T-helper 17 cell (primary cell): ENCODE data around the gene ZC3H13. TPM values are rescaled to one million over a fixed set of nuclear protein-coding genes. Genes with fewer than 3 reads are reported as not detected.
A peak's percentile ranks its signal among the peaks of the same experiment; 100 is the strongest.
"Not testable (repeated sequence)": the region's sequence is repeated elsewhere in the genome, so short reads cannot be mapped to it uniquely, and the experiment has no call there.

Experiments used
- ATAC-seq: fragments of 150-1000 bp; cut with Tn5 transposase; 2 replicates; pipeline ENCODE4 v1.10.0; 2021; ENCODE audit warnings: mild to moderate bottlenecking, moderate library complexity
- DNase-seq, 3 donors: peaks; one replicate each; pipeline versions ENCODE4 v3.0.0 to v3.0.0-alpha.2; 2020 to 2021
- H3K9me3 ChIP-seq: one replicate; pipeline ENCODE4 v1.7.0; 2013; ENCODE audit warnings: low read length, mild to moderate bottlenecking; ENCODE audit not compliant: control insufficient read depth, poor library complexity, severe bottlenecking
- H3K27ac Mint-ChIP-seq: one replicate; pipeline ENCODE4 v1.8.0; 2022; ENCODE audit warnings: mild to moderate bottlenecking, moderate library complexity, mixed read lengths
- H3K27me3 Mint-ChIP-seq: one replicate; pipeline ENCODE4 v1.8.0; 2022; ENCODE audit warnings: mixed read lengths
- H3K36me3 Mint-ChIP-seq: one replicate; pipeline ENCODE4 v1.8.0; 2022; ENCODE audit warnings: low read depth, mixed read lengths
- H3K4me1 Mint-ChIP-seq: one replicate; pipeline ENCODE4 v1.8.0; 2022; ENCODE audit warnings: mild to moderate bottlenecking, mixed read lengths
- H3K4me3 Mint-ChIP-seq: one replicate; pipeline ENCODE4 v1.8.0; 2022; ENCODE audit warnings: mild to moderate bottlenecking, moderate library complexity, mixed read lengths
- total RNA-seq, 4 donors: library from RNA in 2 of 4; stranded (reverse) in 2 of 4; gene quantifications; one replicate each; pipeline ENCODE4 v1.2.3 and lab custom pipeline; 2022 to 2026

The ZC3H13 gene
- total RNA-seq, 2 donors from 2014 or later, result 46.5 to 48.6 TPM

DNA sequence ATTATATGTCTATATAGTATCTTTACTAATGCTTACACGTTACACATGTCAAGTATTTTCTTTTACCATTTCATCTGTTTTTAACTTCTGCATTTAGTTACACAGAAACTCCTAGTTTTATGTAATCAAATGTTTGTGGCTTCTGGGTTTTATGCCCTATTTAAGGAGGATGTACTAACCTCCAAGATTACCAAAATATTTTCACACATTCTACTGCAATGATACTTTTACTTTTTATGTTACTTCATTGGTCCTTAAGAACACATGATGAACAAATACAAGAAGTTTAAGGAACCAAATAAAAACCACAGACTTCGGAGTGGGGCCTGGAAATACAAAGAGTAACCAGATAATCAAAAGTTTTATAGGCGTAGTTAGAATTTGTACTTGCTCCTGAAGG, 37.2 kb downstream of the ZC3H13 start:
- DNase-seq (no peak), ATAC-seq (no peak)
- Mint-ChIP-seq H3K27me3 (no peaks in the 10 kb centered on the region), H3K4me1 (peaks cover 15% of the 10 kb centered on the region), H3K36me3 (peaks cover 19% of the 10 kb centered on the region), H3K27ac (peak overlapping the region; percentile 67), H3K4me3 (no peak overlapping the region)
- H3K9me3 ChIP-seq, result no peaks in the 10 kb centered on the region

- Mint-ChIP-seq H3K36me3 (peaks cover 16% of the 10 kb centered on the region), H3K4me3 (no peak overlapping the region), H3K27me3 (no peaks in the 10 kb centered on the region), H3K4me1 (peaks cover 11% of the 10 kb centered on the region), H3K27ac (no peak overlapping the region)
- H3K9me3 ChIP-seq, result no peaks in the 10 kb centered on the region
- no peak for ATAC-seq
- DNase-seq, result no peak
These were observed 40.1 kb downstream of the ZC3H13 start for GRCh38 chr13:46012404-46012803.

DNA sequence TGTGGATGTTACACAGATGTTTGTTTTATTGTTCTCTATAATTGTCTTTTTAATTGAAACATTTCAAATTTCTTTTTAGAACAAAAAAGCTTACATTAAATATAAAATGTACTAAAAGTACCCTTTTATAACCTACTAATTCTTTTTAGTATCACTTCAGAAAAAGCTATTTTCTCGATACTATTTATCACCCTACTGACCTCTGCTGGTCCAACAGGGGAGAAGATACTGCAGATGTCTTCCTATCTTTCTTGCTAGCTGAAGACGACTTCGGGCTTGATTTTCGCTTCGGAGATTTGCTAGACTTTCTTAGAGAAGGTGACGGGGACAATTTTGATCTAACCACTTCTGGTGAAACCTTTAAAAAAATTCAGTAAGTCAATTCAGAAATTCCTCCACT, 42.4 kb downstream of the ZC3H13 start:
- no peak for ATAC-seq
- no peaks in the 10 kb centered on the region for H3K9me3 ChIP-seq
- Mint-ChIP-seq H3K4me1 (peaks cover 5% of the 10 kb centered on the region), H3K4me3 (no peak overlapping the region), H3K27ac (no peak overlapping the region), H3K36me3 (peaks cover 6% of the 10 kb centered on the region), H3K27me3 (no peaks in the 10 kb centered on the region)
- DNase-seq, result no peak

GRCh38 chr13:46008631-46009030, 43.9 kb downstream of the ZC3H13 start:
- H3K27me3 Mint-ChIP-seq, result no peaks in the 10 kb centered on the region
- DNase-seq (no peak), ATAC-seq (no peak)
- no peak overlapping the region for H3K27ac Mint-ChIP-seq
- H3K4me1 Mint-ChIP-seq, result peaks cover 3% of the 10 kb centered on the region
- no peaks in the 10 kb centered on the region for H3K9me3 ChIP-seq
- H3K36me3 Mint-ChIP-seq, result peaks cover 3% of the 10 kb centered on the region
- no peak overlapping the region for H3K4me3 Mint-ChIP-seq

DNA sequence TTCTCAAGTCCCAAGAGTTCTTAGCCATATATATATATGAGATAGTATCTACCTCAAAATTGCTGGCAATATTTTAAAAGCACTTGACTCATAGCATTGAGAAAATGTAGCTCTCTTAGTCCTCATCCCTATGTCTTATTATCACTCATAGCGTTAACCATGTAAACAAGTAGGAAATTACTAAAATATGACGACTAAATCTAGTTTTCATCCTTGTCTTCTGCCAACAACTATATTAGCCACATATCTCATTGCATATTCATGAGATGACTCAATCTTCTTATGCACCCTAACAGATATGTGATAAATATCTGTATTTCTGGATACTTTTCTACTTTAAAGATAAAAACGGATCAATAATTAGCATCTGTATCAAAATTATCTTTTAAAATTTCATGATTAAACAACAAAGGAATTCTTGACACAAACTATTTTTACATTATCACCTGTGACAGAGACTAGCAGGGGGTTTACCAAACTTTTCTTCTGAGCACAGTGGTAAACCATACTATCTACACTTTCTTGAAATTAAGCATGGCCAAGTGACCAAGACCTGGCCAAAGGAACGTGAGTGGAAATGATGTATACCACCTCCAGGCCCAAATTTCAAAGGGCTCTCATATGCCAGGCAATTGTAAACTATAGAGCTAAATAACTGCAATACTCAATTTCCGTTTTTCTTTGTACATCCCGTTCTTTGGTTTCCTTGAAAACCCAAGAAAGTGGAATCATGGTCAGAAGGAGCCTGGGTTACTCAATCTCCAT, 45.7 kb downstream of the ZC3H13 start:
- Mint-ChIP-seq H3K4me1 (no peaks in the 10 kb centered on the region), H3K36me3 (peaks cover 3% of the 10 kb centered on the region), H3K27me3 (no peaks in the 10 kb centered on the region), H3K4me3 (no peak overlapping the region), H3K27ac (no peak overlapping the region)
- no peaks in the 10 kb centered on the region for H3K9me3 ChIP-seq
- ATAC-seq (no peak), DNase-seq (no peak)

DNA sequence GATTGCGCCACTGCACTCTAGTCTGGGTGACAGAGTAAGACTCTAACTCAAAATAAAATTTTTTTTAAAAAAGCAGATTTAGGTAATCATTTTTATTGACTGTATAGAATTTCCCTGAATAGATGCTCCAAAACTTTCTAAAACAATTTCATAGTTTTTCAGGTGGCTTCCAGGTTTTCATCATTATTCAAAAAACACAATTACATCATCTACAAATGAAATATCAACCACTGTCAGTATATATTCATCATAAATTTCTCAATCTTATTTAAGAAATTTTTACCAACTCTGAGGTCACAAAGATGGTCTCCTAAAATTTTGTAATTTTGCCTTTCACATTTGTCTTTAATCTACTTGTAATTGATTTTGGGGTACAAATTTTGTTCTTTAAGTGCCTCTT, 48.1 kb downstream of the ZC3H13 start:
- Mint-ChIP-seq H3K4me3 (no peak overlapping the region), H3K4me1 (peaks cover 2% of the 10 kb centered on the region), H3K27ac (no peak overlapping the region), H3K27me3 (no peaks in the 10 kb centered on the region), H3K36me3 (peaks cover 10% of the 10 kb centered on the region)
- no peak for DNase-seq
- no peaks in the 10 kb centered on the region for H3K9me3 ChIP-seq
- ATAC-seq, result no peak

DNA sequence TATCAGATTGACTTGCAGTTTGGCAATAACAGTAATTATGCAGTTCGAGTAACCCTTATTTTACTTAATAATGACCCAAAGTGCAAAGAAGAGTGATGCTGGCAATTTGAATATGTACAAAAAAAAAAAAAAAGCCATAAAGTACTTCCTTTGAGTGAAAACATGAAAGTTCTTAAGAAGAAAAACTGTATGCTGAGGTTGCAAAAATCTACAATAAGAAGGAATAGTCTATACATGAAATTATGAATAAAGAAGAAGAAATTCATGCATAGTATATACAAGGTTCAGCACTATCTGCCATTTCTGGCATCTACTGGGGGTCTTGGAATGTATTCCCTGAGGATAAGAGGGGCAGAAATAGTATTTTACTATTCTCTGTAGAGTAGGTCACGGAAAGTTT, 55.9 kb downstream of the ZC3H13 start:
- no peak for DNase-seq
- no peak overlapping the region for H3K4me3 Mint-ChIP-seq
- H3K27ac Mint-ChIP-seq, result no peak overlapping the region
- H3K4me1 Mint-ChIP-seq, result peaks cover 12% of the 10 kb centered on the region
- no peaks in the 10 kb centered on the region for H3K9me3 ChIP-seq
- H3K36me3 Mint-ChIP-seq, result peaks cover 10% of the 10 kb centered on the region
- no peak for ATAC-seq
- H3K27me3 Mint-ChIP-seq, result no peaks in the 10 kb centered on the region

DNA sequence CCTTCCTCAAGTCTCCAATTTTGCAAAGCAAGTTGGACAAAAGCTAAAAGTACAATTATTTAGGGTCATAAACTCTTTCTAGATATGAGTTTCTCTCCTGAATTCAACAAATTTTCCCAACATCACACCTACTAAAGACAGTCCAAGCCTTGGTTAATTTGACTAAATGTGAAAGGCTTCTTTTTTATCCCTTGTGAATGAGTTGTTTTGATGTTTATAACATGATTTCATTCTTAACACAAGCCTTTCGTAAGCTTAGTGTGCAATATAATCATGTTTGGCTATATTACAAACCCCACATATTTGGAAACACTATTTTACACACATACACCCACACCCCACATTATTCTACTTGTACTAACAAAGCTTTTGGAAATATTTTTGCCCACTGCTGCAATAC, 57.3 kb downstream of the ZC3H13 start:
- Mint-ChIP-seq H3K27ac (no peak overlapping the region), H3K4me3 (no peak overlapping the region), H3K27me3 (no peaks in the 10 kb centered on the region), H3K36me3 (peaks cover 5% of the 10 kb centered on the region), H3K4me1 (peaks cover 11% of the 10 kb centered on the region)
- no peak for ATAC-seq
- H3K9me3 ChIP-seq, result no peaks in the 10 kb centered on the region
- DNase-seq, result no peak

DNA sequence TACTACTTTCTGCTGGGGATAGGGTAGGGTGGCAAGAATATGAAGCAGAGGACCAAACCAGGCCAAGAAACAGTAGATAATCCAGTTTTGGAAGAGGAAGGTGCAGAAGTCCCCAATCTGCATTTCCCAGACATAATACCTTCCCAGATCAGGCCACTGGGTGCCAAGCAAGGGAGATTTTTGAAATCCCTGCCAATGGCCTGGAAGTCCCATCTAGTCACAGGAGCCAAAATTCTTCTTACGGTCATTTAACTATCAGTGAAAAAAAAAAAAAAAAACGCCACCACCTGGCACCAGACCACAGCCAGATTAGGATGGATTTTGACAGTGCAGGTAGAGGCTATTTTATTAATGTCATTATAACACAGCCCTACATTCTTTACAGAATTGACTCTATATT, 57.8 kb downstream of the ZC3H13 start:
- Mint-ChIP-seq H3K4me3 (no peak overlapping the region), H3K27ac (peak overlapping the region; percentile 8), H3K36me3 (peaks cover 4% of the 10 kb centered on the region), H3K27me3 (no peaks in the 10 kb centered on the region), H3K4me1 (peaks cover 10% of the 10 kb centered on the region)
- H3K9me3 ChIP-seq, result no peaks in the 10 kb centered on the region
- no peak for DNase-seq
- ATAC-seq, result no peak

- Mint-ChIP-seq H3K36me3 (peaks cover 20% of the 10 kb centered on the region), H3K27ac (no peak overlapping the region), H3K27me3 (no peaks in the 10 kb centered on the region), H3K4me1 (peaks cover 15% of the 10 kb centered on the region), H3K4me3 (no peak overlapping the region)
- no peaks in the 10 kb centered on the region for H3K9me3 ChIP-seq
- ATAC-seq (no peak), DNase-seq (no peak)
These were observed 62.9 kb downstream of the ZC3H13 start for GRCh38 chr13:45989607-45990006.

DNA sequence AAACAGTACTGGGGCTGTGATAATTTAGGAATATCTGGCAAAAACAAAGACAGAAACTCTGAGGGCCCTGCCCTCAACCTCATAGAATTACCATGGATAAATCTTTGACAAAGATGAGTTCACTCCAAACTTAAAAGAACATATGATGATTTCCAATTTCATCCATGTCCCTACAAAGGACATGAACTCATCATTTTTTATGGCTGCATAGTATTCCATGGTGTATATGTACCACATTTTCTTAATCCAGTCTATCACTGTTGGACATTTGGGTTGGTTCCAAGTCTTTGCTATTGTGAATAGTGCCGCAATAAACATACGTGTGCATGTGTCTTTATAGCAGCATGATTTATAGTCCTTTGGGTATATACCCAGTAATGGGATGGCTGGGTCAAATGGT, 71.4 kb downstream of the ZC3H13 start:
- not testable (repeated sequence) for H3K27me3 Mint-ChIP-seq, DNase-seq, ATAC-seq, H3K27ac Mint-ChIP-seq, H3K9me3 ChIP-seq, H3K4me3 Mint-ChIP-seq
- peaks cover 18% of the 10 kb centered on the region for H3K4me1 Mint-ChIP-seq
- H3K36me3 Mint-ChIP-seq, result peaks cover 15% of the 10 kb centered on the region

GRCh38 chr13:45975337-45975736, 77.2 kb downstream of the ZC3H13 start:
- no peaks in the 10 kb centered on the region for H3K9me3 ChIP-seq
- Mint-ChIP-seq H3K27ac (no peak overlapping the region), H3K4me1 (peaks cover 13% of the 10 kb centered on the region), H3K36me3 (peaks cover 19% of the 10 kb centered on the region), H3K4me3 (no peak overlapping the region), H3K27me3 (no peaks in the 10 kb centered on the region)
- no peak for ATAC-seq
- no peak for DNase-seq

DNA sequence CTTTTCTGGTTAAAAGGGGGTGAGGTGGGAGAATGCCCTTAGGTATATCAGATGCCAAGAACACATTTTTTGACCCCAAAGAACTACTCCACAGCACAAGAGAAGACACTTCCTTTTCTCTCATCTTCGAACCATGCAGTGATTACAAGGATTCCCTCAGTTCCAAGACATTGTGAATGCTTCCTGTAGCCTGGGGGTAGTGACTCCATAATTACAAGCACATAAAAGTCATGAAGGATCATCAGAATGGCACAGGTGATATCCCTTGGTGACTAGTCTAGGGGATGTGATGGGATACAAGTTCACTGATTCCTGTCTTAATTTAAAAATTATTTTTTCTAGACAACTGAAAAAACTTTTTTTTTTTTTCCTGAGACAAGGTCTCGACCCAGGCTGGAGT, 78.0 kb downstream of the ZC3H13 start:
- Mint-ChIP-seq H3K36me3 (peaks cover 19% of the 10 kb centered on the region), H3K4me1 (peaks cover 13% of the 10 kb centered on the region), H3K27ac (no peak overlapping the region), H3K27me3 (no peaks in the 10 kb centered on the region), H3K4me3 (no peak overlapping the region)
- no peaks in the 10 kb centered on the region for H3K9me3 ChIP-seq
- ATAC-seq, result no peak
- DNase-seq, result no peak

DNA sequence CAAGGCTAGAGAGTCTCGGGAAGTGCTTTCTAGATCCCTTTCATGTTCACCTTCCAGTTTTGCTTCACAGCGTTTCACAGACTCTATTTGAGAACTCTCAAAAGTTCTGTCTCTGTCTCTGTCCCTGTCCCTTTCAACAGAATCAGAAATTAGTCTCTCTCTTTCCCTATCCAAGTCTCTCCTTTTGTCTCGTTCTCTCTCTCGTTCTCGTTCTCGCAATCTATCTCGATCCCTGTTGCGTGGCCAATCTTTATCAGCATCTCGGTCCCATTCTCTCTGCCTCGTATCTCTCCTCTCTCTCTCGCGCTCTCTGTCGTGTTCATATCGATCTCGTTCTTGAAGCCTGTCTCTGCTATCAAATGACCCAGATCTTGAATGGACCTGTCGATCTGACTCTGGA, 85.0 kb downstream of the ZC3H13 start:
- no peaks in the 10 kb centered on the region for H3K27me3 Mint-ChIP-seq
- H3K4me3 Mint-ChIP-seq, result no peak overlapping the region
- peaks cover 17% of the 10 kb centered on the region for H3K4me1 Mint-ChIP-seq
- no peak for DNase-seq
- no peak for ATAC-seq
- H3K36me3 Mint-ChIP-seq, result peaks cover 30% of the 10 kb centered on the region
- H3K9me3 ChIP-seq, result no peaks in the 10 kb centered on the region
- H3K27ac Mint-ChIP-seq, result no peak overlapping the region
